Prostate gland (tissue), 2 donors: ENCODE data around the gene FOXP1.

ENCODE experiments used
- POLR2A ChIP-seq: fragments of 450-650 bp; IDR thresholded peaks from one replicate; pipeline ENCODE4 v1.6.1; 2016; ENCODE audit warnings: antibody characterized with exemption, mild to moderate bottlenecking
- TF ChIP-seq, protein P1 (sequence below), 4 experiments: fragments of 200-600 bp in 2 of 4; fragments of 450-650 bp in 2 of 4; sonication (generic) in 2 of 4; IDR thresholded peaks; 1 replicate in 3 of 4; 2 replicates in 1 of 4; pipeline ENCODE4 v1.5.1; 2016 to 2019; ENCODE audit warnings: antibody characterized with exemption in 4 of 4, mild to moderate bottlenecking in 2 of 4, moderate library complexity in 2 of 4

DNA sequence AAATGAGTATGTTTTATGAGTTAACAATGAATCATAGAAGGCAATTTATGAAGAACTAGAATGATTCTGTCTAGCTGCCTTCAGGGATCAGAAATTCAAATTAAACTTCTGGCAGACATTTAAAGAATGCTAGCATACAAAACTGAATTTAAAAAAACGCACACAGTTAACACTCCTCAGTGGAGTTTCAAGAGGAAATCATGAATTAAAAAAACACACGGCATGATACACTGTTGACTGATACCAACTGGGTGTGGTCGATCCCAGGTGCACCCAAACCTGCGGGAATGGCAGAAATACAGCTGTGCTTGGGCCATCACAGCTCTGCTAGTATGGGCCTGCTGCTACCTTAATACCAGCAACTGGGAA, 526.0 kb downstream of the FOXP1 start:
- no peak for TF ChIP-seq POLR2A
- TF ChIP-seq, protein P1, sequence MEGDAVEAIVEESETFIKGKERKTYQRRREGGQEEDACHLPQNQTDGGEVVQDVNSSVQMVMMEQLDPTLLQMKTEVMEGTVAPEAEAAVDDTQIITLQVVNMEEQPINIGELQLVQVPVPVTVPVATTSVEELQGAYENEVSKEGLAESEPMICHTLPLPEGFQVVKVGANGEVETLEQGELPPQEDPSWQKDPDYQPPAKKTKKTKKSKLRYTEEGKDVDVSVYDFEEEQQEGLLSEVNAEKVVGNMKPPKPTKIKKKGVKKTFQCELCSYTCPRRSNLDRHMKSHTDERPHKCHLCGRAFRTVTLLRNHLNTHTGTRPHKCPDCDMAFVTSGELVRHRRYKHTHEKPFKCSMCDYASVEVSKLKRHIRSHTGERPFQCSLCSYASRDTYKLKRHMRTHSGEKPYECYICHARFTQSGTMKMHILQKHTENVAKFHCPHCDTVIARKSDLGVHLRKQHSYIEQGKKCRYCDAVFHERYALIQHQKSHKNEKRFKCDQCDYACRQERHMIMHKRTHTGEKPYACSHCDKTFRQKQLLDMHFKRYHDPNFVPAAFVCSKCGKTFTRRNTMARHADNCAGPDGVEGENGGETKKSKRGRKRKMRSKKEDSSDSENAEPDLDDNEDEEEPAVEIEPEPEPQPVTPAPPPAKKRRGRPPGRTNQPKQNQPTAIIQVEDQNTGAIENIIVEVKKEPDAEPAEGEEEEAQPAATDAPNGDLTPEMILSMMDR (IDR thresholded peaks at IDR 0.05) = no peak
